CD4-positive, alpha-beta T cell treated with Interleukin-17A for 4 hours (primary cell): Measurements from ENCODE around the gene TPD52L1.
"Not testable (repeated sequence)": the region's sequence is repeated elsewhere in the genome, so short reads cannot be mapped to it uniquely, and the experiment has no call there.

Experiments
- DNase-seq: peaks from one replicate; pipeline ENCODE4 v3.0.0-alpha.2; 2020; ENCODE audit warnings: mixed read lengths

Gene TPD52L1

DNA sequence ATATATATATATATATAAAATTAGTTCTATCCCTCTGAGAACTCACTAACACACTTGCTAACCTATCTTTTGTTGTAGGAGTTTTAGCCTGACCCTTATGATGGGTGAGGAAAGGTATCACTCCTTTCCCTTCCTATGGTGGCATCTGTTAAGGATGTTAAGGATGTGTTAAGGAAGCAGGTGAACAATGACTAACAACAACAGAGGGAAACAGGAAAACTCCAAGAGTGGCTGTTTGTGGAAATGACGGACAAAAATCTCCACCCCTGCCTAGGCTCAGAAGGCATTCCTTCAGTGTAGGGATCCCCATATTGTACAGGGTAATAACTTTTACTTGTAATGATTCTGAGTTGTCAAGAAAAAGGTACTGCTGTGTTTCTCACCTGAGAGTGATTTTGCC is 8.8 kb upstream of the TPD52L1 start:
- no peak for DNase-seq

DNA sequence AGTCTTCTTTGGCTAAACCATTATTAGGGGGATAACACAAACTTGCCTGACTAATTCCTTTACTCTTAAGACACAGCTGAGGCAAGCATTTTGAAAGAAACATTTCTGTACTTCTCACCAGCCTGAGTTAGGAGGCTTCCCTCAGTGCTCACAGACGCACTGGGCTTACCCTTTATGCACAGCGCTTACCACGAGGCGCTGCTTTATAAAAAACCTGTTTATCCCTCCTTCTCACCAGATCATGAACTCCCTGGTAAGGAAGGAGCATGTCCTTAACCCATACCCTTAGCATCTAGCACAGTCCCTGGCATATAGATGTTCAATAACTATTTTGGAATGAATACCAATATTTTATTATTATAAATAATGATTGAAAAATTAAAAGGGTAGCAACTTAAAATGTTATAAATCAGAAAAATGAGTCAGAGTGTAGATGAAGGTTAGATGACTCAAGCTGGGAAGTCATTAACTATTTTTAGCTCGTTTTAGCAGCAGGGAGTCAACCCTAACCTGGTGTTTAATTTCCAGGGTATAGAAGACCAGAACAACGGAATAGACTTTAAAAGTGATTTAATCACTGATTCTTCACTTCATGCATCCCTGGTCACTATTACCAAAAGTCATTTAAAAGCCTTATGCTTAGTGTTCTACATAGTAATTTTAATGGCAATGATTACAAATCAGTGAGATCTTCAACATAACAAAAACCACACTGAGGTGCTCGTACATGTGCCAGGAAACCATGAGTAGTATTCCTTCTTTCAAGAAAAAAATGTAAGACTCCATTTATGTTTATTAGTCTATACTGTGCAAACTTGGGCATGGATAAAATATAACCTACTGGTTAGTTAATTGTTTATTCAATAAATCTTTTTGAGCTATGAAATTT is 4.1 kb upstream of the TPD52L1 start:
- no peak for DNase-seq

DNA sequence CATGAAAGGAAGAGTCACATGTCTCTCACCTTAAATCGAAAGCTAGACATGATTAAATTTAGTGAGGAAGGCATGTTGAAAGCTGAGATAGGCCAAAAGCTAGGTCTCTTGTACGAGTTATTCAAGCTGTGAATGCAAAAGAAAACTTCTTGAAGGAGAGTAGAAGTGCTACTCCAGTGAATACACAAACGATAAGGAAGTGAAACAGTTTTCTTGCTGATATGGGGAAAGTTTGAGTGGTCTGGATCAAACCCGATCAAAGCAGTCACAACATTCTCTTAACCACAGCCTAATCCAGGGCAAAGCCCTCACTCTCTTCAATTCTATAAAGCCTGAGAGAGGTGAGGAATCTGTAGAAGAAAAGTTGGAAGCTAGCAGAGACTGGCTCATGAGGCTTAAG is 1.9 kb upstream of the TPD52L1 start:
- DNase-seq, result no peak

DNA sequence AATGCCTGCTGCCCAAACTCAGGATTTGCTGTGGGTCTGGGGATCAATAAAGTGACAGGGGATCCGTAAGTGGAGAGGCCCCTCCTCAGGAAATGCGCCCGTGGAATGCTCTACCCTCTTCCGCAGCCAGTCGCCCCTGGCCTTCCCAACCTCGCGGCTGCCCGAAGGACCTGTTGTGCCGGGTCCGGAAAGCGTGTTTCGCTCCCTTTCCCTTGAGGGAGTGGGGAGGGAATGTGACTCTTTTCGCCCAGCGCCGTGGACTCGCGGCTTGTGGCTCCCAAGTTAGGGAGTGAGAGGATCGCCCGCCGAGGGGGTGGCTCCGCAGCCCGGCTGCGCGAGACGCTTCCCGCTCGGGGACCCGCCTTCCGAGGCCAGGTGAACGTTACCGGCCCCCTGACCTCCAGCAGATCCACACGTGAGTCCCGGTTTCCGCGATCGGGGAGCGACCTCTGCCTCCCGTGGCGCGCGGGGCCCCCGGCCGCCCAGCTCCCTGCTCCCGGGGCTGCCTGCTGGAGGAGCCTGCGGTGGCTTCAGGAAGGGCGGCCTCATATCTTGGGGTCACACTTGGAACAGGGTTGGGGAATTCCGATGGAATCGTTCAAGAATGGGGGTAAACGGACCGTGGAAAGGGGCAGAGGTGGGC is 666 bp downstream of the TPD52L1 start:
- peak; percentile 2 for DNase-seq

DNA sequence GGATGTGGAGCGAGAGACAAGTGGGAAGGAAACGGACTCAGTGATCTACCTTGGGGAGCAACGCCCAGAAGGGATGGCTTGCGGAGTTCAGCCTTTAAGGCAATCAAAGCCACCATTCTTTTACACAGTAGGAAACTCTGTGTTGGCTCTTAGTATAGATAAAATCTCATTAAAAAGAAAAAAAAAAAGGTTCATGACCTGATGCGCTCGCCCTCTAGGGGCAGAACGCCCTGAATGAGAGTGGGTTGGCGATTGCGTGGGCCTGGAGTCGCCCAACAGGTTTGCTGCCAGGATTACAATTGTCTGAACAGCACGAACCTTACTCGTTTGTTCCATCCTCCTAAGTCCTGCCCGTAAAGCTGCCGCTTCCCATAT is 1.2 kb downstream of the TPD52L1 start:
- DNase-seq, result peak; percentile 11

DNA sequence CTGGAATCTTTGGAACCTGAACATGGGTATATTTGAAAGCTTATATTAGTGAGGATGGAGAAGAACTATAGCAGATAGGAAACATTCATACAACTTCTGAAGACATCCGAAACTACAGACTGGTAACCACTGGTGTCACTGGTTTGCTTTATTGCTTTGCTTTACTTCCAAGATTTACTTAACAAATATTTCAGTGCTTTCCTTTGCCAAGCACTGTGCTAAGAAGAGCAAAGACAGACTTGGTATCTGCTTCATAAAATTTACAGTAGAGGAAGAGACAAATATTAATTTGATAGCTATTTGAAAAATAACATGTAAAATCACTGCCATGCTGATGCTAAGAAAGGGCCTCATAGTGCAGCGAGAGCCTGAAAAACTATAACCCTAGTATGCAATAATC is 1.8 kb downstream of the TPD52L1 start:
- DNase-seq, result no peak

DNA sequence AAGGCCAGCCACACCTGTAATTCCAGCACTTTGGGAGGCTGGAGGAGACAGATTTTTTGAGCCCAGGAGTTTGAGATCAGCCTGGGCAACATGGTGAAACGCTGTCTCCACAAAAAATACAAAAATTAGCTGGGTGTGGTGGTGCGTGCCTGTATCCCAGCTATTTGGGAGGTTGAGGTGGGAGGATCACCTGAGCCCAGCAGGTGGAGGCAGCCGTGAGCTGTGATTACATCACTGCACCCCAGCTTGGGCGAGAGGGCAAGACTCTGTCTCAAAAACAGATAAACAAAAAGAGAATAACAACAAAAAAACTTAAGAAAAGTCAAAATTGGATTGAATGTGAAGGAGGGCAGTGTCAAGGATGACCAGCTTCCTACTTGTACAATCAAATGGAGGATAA is 2.9 kb downstream of the TPD52L1 start:
- DNase-seq, result no peak

DNA sequence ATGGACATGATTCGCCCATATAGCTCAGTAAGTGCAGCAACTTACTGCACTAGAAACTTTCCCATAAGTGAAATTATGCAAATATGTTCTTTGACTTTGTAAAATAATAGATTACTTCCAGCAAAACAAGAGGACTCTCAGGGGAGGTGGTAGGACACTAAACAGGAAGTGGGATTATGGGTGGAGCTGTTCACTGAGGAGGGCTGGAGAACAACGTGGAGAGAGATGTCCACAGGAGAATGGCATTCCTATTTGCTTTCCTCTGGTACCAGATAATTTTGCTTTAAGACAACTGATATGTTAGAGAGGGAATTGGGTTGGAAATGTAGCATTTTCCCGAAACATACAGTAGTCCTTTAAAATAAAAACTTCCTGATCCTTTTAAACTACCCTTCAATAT is 3.7 kb downstream of the TPD52L1 start:
- DNase-seq, result no peak

DNA sequence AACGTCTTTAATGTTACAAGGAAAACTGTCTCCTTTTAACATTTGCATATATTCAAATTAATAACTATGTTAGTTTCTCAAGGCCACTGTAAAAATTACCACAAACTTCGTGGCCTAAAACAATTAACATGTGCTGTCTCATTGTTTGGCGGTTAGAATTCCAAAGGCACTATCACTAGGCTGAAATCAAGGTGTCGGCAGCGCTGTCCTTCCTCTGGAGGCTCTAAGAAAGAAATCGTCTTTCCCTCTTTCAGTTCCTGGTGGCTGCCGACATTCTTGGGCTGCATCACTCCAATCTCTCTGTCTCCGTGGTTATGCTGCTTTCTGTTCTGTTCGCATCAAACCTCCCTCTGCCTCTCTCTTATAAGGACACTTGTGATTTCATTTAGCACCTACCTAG is 4.2 kb downstream of the TPD52L1 start:
- DNase-seq, result no peak

DNA sequence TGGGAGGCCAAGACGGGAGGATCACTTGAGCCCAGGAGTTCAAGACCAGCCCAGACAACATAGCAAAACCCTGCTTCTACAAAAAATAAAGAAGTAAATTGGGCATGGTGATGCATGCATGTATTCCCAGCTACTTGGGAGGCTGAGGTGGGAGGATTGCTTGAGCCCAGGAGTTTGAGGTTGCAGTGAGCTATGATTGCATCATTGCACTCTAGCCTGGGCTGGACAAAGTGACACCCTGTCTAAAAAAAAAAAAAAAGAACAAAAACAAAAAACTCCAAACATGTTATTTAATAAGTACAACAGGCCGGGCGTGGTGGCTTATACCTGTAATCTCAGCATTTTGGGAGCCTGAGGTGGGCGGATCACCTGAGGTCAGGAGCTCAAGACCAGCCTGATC is 9.8 kb downstream of the TPD52L1 start:
- not testable (repeated sequence) for DNase-seq

DNA sequence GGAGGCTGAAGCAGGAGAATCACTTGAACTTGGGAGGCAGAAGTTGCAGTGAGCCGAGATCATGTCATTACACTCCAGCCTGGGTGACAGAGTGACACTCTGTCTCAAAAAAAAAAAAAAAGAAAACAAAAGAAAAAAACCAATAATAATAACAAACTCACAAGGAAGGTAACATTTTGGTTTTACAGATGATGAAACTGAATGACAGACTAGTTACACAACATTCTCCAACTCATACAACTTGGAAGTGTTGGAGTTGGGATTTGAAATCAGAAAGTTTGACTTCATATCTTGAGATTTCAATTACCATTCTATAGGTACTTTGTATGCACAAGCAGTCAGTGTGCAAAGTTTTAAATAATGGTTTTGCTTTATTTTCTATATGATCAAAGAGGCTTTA is 10.2 kb downstream of the TPD52L1 start:
- DNase-seq, result no peak

DNA sequence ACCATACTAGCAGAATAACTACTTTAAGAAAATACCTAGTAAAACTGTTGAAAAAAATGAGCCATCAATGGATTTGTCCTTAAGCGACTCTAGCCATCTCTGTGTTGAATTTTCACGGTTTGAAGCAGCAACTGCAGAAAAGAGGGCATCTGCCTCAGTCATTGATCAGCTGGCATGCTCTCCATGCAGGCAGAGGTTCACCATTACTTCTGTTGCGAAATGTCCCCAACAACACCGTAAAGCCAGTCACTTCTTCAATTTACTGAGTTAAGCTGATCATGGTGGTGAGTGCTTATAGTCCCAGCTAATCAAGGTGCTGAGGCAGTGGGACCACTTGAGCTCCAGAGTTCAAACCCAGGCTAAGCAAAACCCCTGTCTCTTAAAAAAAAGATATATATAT is 11.1 kb downstream of the TPD52L1 start:
- no peak for DNase-seq

DNA sequence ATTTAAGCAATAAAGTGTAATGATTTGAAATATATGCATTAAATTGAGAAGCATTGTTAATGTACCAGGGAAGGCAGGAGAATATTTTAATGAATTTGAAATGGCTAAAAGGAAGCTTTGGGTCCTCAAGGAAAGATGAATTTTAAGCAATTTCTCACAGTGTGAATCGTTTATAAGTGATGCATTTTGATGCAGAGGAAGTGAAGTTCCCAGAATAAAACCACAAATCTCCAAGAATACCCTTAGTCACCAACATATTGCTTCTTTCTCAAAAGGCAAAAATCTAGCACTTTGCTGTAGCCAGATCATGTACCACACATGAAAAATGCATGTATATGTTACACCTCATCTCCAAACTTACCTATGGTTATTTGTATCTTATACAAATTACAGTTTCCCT is 11.7 kb downstream of the TPD52L1 start:
- no peak for DNase-seq

DNA sequence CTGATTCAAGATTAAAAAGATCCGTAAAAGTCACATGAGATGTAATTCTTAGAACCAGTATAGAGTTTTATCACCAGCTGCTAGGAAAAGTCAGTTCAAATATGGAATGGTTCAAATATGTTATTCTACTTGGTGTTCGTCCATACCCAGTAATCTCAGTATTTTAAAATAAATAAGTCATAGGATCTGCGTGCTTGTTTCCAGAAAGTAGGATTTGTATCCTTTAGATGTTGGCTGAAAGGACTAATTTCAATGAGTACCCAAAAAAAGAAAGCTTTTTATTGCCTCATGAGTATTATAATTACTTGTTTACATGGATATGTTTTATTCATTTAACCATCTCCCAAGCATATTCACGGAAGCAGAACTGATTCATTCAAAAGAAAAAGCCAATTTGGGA is 12.2 kb downstream of the TPD52L1 start:
- no peak for DNase-seq

DNA sequence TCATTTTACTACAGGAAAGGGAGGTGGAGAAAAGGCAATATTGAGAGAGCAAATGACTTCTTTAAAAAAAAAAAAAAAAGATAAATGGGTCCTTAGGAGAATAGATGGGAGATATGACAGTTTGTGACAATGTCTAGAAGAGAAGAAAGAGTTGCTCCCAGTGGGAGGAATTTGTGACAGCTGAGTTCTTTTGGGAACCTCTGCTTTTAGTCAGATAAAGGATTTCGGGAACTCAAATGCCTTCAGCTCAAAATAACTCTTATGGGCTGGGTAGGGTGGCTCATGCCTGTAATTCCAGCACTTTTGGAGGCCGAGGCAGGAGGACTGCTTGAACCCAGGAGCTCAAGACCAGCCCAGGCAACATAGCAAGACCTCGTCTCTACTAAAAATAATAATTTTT is 13.1 kb downstream of the TPD52L1 start:
- DNase-seq, result no peak

DNA sequence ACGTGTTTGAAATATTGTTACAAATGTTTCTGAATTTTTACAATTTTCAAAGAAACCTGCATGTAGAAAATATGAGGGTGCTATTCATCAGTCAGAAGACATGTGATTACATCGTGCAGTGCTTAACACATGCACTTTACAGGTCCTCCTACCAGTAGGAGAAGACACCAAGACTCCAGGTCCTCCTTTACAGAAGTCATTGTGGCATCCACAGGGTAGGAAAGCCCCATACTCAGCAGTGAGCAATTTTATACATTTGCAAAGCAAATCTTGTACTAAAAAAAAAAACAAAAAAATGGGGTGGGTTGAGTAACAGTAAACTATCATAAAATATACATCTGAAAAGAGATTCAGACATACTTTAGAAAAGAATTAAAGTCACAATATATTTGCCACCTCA is 14.0 kb downstream of the TPD52L1 start:
- no peak for DNase-seq

DNA sequence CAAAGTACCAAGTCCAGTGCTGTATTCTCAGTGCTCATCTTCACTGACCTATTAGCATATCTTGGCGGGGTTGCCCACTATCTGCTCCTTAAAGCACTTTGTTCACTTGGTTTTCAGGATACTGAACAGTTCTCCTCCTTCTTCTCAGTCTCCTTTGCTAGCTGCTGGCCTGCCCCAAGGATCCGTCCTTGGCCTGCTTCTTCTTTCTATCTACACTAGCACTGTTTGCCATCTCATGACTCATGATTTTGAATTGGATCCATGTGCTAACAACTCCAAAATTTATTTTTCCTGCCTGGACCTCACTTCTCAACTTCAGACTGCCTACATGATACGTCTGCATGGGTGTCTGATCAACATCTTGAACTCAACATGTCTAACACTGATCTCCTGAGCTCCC is 15.5 kb downstream of the TPD52L1 start:
- DNase-seq, result no peak

DNA sequence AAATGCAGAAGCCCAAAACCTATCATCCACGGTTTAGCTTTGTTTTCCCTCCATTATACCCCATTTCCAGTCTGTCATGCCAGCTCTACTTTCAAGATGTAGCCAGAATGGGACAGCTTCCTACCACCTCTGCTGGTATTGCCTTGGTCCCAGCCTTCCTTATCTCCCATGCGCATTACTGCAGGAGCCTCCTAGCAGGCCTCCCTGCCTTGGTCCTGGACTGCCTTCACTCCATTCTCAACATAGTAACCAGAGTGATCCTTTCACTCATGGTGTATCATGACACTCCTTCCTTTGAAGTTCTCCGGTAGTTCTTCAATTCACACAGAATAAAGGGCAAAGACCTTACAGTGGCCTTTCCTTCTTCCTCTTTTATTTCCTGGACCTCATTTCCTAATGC is 15.9 kb downstream of the TPD52L1 start:
- no peak for DNase-seq

DNA sequence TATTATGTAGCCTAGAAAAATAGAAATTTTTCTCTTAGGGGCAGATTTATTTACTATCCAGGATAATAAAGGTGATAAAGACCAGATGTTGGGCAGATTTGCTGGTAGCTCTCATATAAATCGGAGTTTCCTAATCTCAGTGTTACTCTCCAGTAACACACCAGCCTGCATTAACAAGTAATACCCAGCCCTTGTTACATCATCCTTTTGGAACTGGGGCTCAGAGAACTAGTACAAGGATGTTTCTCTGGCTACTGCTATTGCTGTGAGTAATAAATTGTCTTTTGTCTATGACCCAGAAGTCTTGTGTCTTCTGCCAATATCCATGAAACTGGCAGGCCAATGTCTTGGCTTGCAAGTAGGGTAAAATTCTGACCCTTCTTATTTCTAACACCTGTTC is 16.8 kb downstream of the TPD52L1 start:
- no peak for DNase-seq

DNA sequence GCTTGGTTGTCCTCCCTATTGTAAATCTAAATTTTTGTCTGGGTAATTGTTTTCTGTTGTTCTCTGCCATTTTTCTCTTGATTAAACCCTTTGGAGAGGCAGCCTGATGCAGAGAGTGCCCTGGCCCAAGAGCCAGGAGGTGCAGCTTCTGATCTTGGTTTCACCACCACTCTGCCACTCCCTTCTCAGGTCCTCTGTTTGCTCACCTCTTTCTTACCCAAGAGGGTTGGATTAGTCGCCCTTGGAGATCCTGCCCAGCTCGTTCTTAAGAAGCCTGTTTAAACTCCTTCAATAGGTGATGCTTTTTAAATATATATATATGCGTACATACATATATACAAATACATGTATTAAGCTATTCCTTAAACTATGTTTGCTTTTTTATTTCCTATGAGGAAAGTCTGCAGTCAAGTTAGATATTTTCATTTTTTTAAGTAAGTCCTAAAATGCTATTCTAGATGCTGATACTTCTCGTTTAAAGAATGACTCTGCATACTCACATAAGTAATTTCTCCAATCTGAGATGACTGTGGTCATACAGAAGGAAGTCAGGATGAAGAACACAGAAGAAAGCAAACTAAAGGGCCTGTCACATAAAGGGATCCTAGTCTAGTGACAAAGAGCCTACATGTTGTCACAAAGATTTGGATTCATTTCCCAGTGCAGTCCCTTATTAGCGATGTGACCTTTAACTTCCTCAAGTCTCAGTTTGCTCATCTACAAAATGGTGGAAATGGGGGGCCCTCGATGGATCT is 19.9 kb downstream of the TPD52L1 start:
- no peak for DNase-seq

DNA sequence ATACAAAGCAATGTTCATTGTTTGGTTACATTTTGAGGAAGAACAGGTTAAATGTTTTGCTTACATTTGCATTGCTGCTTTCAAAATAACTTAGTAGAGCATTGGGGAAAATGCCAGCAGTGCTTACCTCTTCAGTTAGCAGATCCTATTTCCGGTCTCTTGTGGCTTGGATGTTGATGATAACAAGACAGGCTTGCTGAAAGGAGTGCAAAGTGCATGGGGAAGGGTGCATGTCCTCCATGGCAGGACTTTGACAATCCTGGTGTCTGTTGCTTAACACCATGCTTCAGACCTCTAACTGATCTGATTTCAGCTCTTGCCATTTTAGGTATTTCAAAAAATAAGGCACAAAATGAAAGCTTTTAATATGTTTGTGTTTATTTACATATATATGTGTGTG is 21.1 kb downstream of the TPD52L1 start:
- DNase-seq, result no peak

DNA sequence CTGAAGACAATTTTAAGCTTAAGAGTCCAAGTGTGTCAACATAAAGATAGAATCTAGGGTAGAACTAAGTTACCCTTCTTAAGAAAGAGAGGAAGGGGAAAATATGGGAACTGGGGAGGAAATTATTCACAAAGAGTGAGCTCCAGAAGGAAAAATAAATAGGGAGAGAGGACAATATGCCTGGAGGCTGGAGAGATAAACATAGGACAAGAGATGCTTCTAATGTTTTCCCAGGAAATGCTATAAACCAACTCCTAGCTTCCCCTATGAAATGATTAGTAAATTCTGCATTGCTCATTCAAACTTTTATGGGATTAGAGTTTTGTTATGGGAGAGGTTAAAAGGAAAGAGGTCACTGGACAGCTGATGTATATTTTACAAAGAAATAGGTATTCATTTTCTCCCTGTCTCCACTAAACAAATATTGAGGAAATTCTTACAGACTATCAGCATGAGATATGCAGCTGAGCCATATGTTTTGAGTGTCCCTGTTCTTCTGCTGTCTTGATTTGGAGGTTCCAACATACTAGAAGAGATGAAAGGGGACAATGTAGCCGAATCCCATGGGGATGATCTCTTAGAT is 22.0 kb downstream of the TPD52L1 start:
- DNase-seq, result no peak

DNA sequence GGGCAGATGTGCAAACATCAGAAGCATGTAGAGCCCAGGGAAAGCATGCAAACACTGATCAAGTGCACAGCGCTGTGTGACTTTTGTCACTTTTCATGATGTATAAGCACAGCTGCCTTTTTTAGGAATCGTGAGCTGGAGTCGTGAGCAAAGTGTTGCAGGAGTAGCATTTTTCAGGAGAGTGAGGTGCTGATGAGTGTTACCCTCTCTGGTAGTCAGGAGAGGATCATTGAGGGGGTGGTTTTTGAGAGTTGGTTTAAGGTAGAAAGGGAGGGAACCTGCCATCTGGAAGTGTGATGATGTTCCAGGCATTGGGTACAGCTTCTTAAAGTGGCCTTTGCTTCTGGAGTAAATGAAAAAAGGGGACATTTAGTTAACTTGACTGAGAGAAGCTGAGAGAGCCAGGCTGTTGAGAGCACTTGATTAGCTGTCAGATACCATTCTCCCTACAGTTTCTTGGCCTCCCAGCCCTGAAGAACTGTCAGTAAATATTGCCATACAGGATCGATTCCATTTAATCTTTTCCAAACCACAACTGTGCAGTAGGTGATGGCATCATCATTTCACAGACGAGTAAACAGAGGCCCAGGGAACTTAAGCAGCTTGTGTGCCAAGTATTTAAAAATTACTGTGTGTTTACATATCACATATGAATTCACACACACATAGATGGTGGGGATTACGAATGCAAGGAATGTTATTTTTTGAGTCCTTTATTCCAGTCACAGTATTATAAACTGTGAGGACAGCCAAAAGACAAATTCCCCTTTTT is 28.9 kb downstream of the TPD52L1 start:
- DNase-seq, result no peak
